PC-9 (cell line): ENCODE results near the gene CDKN2B-AS1. TPM values are rescaled to one million over a fixed set of nuclear protein-coding genes. Genes with fewer than 3 reads are reported as not detected.

Source experiments
- BruUV-seq: library from RNA; stranded (reverse); fragments of 400-500 nt; replicated peaks from 2 replicates; lab custom pipeline; 2021; lab: Mats Ljungman, UMichigan
- CTCF ChIA-PET: fragments of 300-600 bp; sonication (Branson Sonifier 250); formaldehyde crosslinking; loops from one replicate; lab custom pipeline; 2022; ENCODE audit warnings: antibody characterized with exemption; lab: Charles Lee
- POLR2A ChIA-PET: fragments of 300-600 bp; sonication (Branson Sonifier 250); formaldehyde crosslinking; loops from one replicate; lab custom pipeline; 2022; ENCODE audit warnings: antibody characterized with exemption; ENCODE audit not compliant: unreplicated experiment; lab: Charles Lee
- DNase-seq, 2 experiments: peaks; one replicate each; pipeline versions ENCODE4 v3.0.0 to v3.0.0-alpha.2; 2015 to 2022; ENCODE audit warnings: mixed read lengths in 1 of 2
- H2AFZ ChIP-seq: fragments of 200-600 bp; sonication (generic); 2 replicates; pipeline ENCODE4 v1.8.1; 2017; ENCODE audit warnings: antibody characterized with exemption
- H3F3A ChIP-seq: fragments of 200-600 bp; sonication (generic); 2 replicates; pipeline ENCODE4 v1.8.1; 2017; ENCODE audit warnings: antibody characterized with exemption, mild to moderate bottlenecking, low read depth; ENCODE audit not compliant: insufficient read depth
- H3K27ac ChIP-seq: fragments of 200-600 bp; sonication (generic); 2 replicates; pipeline ENCODE4 v1.6.1; 2016; ENCODE audit warnings: mixed run types
- H3K27me3 ChIP-seq: fragments of 200-600 bp; sonication (generic); 2 replicates; pipeline ENCODE4 v1.6.1; 2016; ENCODE audit warnings: low read depth, mixed run types; ENCODE audit not compliant: insufficient read depth
- H3K36me3 ChIP-seq: fragments of 200-600 bp; sonication (generic); 2 replicates; pipeline ENCODE4 v1.6.1; 2016; ENCODE audit warnings: low read depth, mixed run types
- H3K4me1 ChIP-seq: fragments of 200-600 bp; sonication (generic); replicated peaks from 2 replicates; pipeline ENCODE4 v1.6.1; 2016; ENCODE audit warnings: mixed run types; ENCODE audit not compliant: insufficient read depth
- H3K4me2 ChIP-seq: fragments of 200-600 bp; sonication (generic); 2 replicates; pipeline ENCODE4 v1.6.1; 2017; ENCODE audit warnings: mixed run types
- H3K4me3 ChIP-seq: fragments of 200-600 bp; sonication (generic); 2 replicates; pipeline ENCODE4 v1.6.1; 2016; ENCODE audit warnings: mixed run types
- H3K79me2 ChIP-seq: fragments of 200-600 bp; sonication (generic); 2 replicates; pipeline ENCODE4 v1.6.1; 2017; ENCODE audit warnings: low read depth, mixed run types
- H3K9me2 ChIP-seq: fragments of 200-600 bp; sonication (generic); 2 replicates; pipeline ENCODE4 v1.8.1; 2017; ENCODE audit warnings: mild to moderate bottlenecking; ENCODE audit not compliant: insufficient read depth
- H3K9me3 ChIP-seq: fragments of 200-600 bp; sonication (generic); 2 replicates; pipeline ENCODE4 v1.8.1; 2016; ENCODE audit warnings: low read depth; ENCODE audit not compliant: insufficient read depth
- H4K20me1 ChIP-seq: fragments of 200-600 bp; sonication (generic); 2 replicates; pipeline ENCODE4 v1.8.1; 2017; ENCODE audit not compliant: insufficient read depth
- EZH2 ChIP-seq: fragments of 200-600 bp; sonication (generic); IDR thresholded peaks from 2 replicates; pipeline ENCODE4 v1.8.0; 2017; ENCODE audit warnings: antibody characterized with exemption, low read depth
- intact Hi-C: fragments of 100-400 bp; cut with micrococcal nuclease; formaldehyde crosslinking; loops from one replicate; pipeline ENCODE4 v1.10.0; 2022; ENCODE audit not compliant: unreplicated experiment
- total RNA-seq: library from RNA; stranded (reverse); gene quantifications from 2 replicates; pipeline ENCODE4 v1.2.3, GENCODE V29; 2021
- TF ChIP-seq, protein P1 (sequence below): fragments of 200-600 bp; sonication (generic); conservative IDR thresholded peaks from 2 replicates; pipeline ENCODE4 v1.6.1; 2017; ENCODE audit warnings: mixed run types, antibody characterized with exemption, mild to moderate bottlenecking, moderate library complexity

The CDKN2B-AS1 gene
- total RNA-seq, 1 experiment from 2014 or later: 11.6 TPM

DNA sequence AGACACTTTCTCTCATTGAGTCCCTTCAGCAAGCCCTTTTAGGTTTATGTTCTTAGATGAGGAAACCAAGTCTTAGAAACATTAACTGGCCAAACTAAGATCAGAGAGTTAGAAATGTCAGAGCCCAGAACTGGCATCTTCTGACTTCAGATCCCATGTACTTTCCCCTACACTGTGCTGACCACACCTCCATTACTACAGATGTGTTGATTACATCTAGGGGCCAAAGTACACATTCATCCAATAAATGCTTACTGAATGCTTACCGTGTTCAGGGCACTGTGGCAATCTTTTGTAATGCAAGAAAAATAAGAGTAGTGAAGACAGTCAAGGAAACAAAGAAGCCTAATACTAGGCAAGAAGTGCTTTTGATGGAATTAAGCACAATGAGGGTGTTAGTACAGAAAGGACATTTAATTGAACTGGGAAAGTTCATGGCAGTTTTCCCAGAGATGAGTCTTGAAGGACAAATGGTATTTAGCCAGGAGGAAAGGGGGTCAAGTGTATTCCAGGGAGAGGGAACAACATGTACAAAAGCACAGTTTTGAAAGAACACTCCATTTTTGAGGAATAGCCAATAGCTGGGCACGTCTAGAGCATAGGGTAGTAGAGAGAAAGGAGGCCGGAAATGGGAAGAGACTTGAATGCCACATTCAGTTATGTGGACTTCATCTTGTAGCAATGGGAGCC is 104.2 kb downstream of the CDKN2B-AS1 start:
- Histone ChIP-seq H3K9me3 (no peaks in the 10 kb centered on the region), H3K27ac (peak overlapping the region; percentile 66), H3F3A (peaks cover 16% of the 10 kb centered on the region; the same call in 1 of the 2 replicates), H4K20me1 (no peaks in the 10 kb centered on the region), H3K4me2 (no peak overlapping the region), H3K36me3 (peaks cover 4% of the 10 kb centered on the region; the same call in 1 of the 2 replicates), H2AFZ (no peak overlapping the region), H3K27me3 (no peaks in the 10 kb centered on the region), H3K4me1 (peaks cover 55% of the 10 kb centered on the region), H3K4me3 (no peak overlapping the region), H3K9me2 (no peaks in the 10 kb centered on the region), H3K79me2 (no peaks in the 10 kb centered on the region)
- ChIA-PET POLR2A (no interaction called here), CTCF (no interaction called here)
- no peak for DNase-seq
- intact Hi-C loops: no loop called here
- no peak for TF ChIP-seq EZH2
- TF ChIP-seq, protein P1, sequence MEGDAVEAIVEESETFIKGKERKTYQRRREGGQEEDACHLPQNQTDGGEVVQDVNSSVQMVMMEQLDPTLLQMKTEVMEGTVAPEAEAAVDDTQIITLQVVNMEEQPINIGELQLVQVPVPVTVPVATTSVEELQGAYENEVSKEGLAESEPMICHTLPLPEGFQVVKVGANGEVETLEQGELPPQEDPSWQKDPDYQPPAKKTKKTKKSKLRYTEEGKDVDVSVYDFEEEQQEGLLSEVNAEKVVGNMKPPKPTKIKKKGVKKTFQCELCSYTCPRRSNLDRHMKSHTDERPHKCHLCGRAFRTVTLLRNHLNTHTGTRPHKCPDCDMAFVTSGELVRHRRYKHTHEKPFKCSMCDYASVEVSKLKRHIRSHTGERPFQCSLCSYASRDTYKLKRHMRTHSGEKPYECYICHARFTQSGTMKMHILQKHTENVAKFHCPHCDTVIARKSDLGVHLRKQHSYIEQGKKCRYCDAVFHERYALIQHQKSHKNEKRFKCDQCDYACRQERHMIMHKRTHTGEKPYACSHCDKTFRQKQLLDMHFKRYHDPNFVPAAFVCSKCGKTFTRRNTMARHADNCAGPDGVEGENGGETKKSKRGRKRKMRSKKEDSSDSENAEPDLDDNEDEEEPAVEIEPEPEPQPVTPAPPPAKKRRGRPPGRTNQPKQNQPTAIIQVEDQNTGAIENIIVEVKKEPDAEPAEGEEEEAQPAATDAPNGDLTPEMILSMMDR: no peak
- BruUV-seq: no TSS peak

DNA sequence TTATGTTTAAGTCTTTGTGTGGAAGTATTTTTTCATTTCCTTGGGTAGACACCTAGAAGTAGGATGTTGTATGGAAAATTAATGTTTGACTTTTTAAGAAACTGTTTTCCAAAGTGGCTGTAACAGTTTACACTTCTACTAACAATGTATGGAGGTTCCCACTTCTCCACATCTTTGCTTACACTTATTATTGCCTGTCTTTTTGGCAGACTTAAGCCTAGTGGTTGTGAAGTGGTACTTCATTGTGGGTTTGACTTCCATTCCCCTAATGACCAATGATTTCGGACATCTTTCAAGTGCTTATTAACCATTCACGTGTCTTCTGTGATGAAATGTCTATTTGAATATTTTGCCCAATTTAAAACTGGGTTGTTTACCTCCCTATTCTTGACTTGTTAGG is 106.0 kb downstream of the CDKN2B-AS1 start:
- CTCF ChIA-PET: interaction anchor here (0.6 kb wide), 1 partner anchor 74 kb away, joined by 3 read pairs; no protein-coding TSS in a partner anchor
- Histone ChIP-seq H3K9me3 (no peaks in the 10 kb centered on the region), H3K36me3 (peaks cover 4% of the 10 kb centered on the region; the same call in 1 of the 2 replicates), H2AFZ (no peak overlapping the region), H3K9me2 (no peaks in the 10 kb centered on the region), H3K27ac (no peak overlapping the region), H3F3A (peaks cover 29% of the 10 kb centered on the region), H4K20me1 (no peaks in the 10 kb centered on the region), H3K4me3 (no peak overlapping the region), H3K4me1 (peaks cover 68% of the 10 kb centered on the region), H3K27me3 (no peaks in the 10 kb centered on the region), H3K79me2 (no peaks in the 10 kb centered on the region), H3K4me2 (no peak overlapping the region)
- intact Hi-C loops: loop anchor here (5.0 kb wide), 3 partner anchors 57 to 288 kb away; no protein-coding TSS in a partner anchor
- BruUV-seq: no TSS peak
- TF ChIP-seq, protein P1: no peak
- no peak for TF ChIP-seq EZH2
- DNase-seq: no peak
- POLR2A ChIA-PET: no interaction called here

- TF ChIP-seq EZH2: no peak
- TF ChIP-seq, protein P1: no peak
- Histone ChIP-seq H2AFZ (0 out of 2 replicates have a peak overlapping the region, but pooled peaks have one; percentile 31), H3K27me3 (no peaks in the 10 kb centered on the region), H3K27ac (peak overlapping the region; percentile 94), H3K4me2 (peak overlapping the region; percentile 55), H3K4me1 (peaks cover 58% of the 10 kb centered on the region), H3K9me3 (no peaks in the 10 kb centered on the region), H3K9me2 (no peaks in the 10 kb centered on the region), H3K4me3 (no peak overlapping the region), H3F3A (peaks cover 29% of the 10 kb centered on the region), H3K36me3 (peaks cover 4% of the 10 kb centered on the region; the same call in 1 of the 2 replicates), H4K20me1 (no peaks in the 10 kb centered on the region), H3K79me2 (no peaks in the 10 kb centered on the region)
- ChIA-PET POLR2A (interaction anchor here (0.6 to 1.6 kb wide), 3 partner anchors 15 to 109 kb away, joined by 6 to 9 read pairs (median 7); no protein-coding TSS in a partner anchor), CTCF (no interaction called here)
- DNase-seq: no peak
- TSS peak; percentile 92 for BruUV-seq
- intact Hi-C loops: loop anchor here (1.0 to 5.0 kb wide), 6 partner anchors 18 to 290 kb away; partner anchors contain the start of gene CDKN2B
Measured at GRCh38 chr9:22102146-22103053, 107.8 kb downstream of the CDKN2B-AS1 start.
